AML-193 (cell line): ENCODE data around the gene POLR3GL.
A peak's percentile ranks its signal among the peaks of the same experiment; 100 is the strongest.
"Not testable (repeated sequence)": the region's sequence is repeated elsewhere in the genome, so short reads cannot be mapped to it uniquely, and the experiment has no call there.

Source experiments
- DNase-seq, 2 experiments: peaks; one replicate each; lab custom pipeline; 2025; lab: John Stamatoyannopoulos, UW

The POLR3GL gene

GRCh38 chr1:146020058-146021049, 55.9 kb downstream of the POLR3GL start:
- peak; percentile 46 to 60 for DNase-seq

DNA sequence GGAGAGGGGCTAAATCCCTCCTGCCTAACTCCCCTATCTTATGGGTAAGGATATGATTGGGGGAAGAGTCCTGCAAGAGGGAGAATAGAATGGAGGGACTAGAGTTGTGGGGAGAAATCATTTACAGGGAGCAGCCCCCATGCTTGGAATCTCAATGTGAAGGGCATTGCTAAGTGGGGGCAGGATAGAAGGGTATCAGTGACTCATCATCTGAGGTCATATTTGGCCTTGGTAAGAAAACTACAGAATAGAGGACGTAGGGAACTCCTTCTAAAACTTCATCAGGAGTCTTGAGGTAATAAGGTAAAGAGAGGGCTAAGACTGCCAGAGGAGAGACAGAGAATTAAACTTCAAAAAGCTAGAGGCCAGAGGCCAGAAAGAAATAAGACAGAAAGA, 56.6 kb downstream of the POLR3GL start:
- no peak for DNase-seq

GRCh38 chr1:146021622-146022402, 57.3 kb downstream of the POLR3GL start, which contains the start of gene HJV:
Gene HJV (minus strand): TSS chr1:146021735. CDS start chr1:146020231, 1,504 bp downstream.
- DNase-seq, result no peak

DNA sequence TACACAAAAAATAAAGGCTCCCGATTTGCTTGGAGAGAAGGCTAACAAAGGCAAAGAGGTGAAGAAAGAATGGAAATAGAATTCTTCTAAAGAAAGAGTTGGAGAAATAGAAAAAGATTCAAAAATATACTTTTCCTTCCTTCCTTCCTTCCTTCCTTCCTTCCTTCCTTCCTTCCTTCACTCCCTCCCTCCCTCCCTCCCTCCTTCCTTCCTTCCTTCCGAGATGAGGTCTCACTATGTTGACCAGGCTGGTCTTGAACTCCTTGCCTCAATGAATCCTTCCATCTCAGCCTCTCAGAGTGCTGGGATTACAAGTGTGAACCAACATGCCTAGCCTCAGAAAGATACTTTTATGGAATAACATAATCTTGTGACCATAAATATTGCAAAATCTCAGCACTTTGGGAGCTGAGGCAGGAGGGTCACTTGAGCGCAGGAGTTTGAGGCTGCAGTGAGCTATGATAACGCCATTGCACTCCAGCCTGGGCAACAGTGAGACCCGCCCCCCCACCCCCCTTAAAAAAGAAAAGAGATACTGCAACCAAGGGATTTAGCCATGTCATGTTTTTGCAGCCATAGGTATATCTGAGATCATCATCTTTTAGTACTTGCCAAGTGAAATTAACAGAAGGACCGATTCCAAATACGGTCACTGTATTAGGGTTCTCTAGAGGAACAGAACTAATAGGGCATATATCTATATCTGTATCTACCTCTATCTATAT, 58.1 kb downstream of the POLR3GL start:
- DNase-seq, result no peak

DNA sequence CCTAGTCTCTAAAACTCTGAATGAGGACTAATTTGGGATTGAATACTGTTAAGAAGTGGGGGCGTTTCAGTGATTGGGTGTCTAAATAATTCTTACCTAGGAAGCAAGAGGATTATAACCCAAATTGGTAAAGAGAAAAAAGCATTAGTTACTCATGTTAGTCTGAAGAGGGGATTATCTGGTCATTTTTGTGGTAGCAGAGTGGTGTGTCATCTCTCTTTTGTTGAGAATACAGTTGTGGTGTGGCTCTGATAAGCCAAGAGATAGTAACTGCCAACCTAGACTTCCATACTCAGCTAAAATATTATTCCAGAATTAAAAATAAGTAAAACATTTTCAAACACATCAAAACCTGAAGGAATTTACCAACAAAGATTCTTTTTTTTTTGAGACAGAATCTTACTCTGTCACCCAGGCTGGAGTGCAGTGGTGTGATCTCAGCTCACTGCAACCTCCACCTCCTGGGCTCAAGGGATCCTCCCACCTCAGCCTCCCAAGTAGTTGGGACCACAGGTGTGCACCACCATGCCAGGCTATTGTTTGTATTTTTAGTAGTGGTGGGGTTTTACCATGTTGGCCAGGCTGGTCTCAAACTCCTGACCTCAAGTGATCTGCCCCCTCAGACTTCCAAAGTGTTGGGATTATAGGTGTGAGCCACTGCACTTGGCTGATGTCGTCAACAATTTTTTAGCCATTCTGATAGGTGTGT, 61.5 kb downstream of the POLR3GL start:
- not testable (repeated sequence) for DNase-seq

- not testable (repeated sequence) for DNase-seq
Observed at GRCh38 chr1:146026650-146027049, 62.2 kb downstream of the POLR3GL start.
